ENCODE results near the gene NOTCH1.

- TF ChIP-seq IRF2 (CRISPR knock-in tag; IDR thresholded peaks at IDR 0.05; ENCODE audit: borderline replicate concordance, low read depth) = no peak
- no peak for TF ChIP-seq PRDM15 (CRISPR knock-in tag; IDR thresholded peaks at IDR 0.05)
- no peak for TF ChIP-seq CTCF (IDR thresholded peaks at IDR 0.05)
- TF ChIP-seq NFYB (CRISPR knock-in tag; conservative IDR thresholded peaks at IDR 0.05; ENCODE audit: low read depth) = no peak
- TF ChIP-seq ZNF138 (CRISPR knock-in tag; conservative IDR thresholded peaks at IDR 0.05) = no peak
- TF ChIP-seq KAT7 (CRISPR knock-in tag; IDR thresholded peaks at IDR 0.05; ENCODE audit: borderline replicate concordance) = no peak
- no peak for TF ChIP-seq USF2 (CRISPR knock-in tag; IDR thresholded peaks at IDR 0.05)
- no peak for TF ChIP-seq ESRRA (CRISPR knock-in tag; IDR thresholded peaks at IDR 0.05; ENCODE audit: borderline replicate concordance)
- no peak for TF ChIP-seq E2F5 (CRISPR knock-in tag; IDR thresholded peaks at IDR 0.05)
- no peak for TF ChIP-seq CBFB (CRISPR knock-in tag; IDR thresholded peaks at IDR 0.05; ENCODE audit: low read depth)
- TF ChIP-seq SP1 (CRISPR knock-in tag; conservative IDR thresholded peaks at IDR 0.05) = no peak
- no peak for TF ChIP-seq STAT6 (CRISPR knock-in tag; conservative IDR thresholded peaks at IDR 0.05; ENCODE audit: low read depth)
Measured at GRCh38 chr9:136519263-136520052, 26.4 kb downstream of the NOTCH1 start.

All from WTC11 (cell line).